HepG2 (cell line): Measurements from ENCODE around the gene TMEM238. TPM values are rescaled to one million over a fixed set of nuclear protein-coding genes. Genes with fewer than 3 reads are reported as not detected.

Experiments used
- AHR ChIP-seq: IDR thresholded peaks from 2 replicates; pipeline ENCODE4 v1.6.1; 2018; ENCODE audit warnings: missing genetic modification reagents, missing compliant biosample characterization
- EEA1 ChIP-seq: sonication (generic); formaldehyde crosslinking; IDR thresholded peaks from 2 replicates; pipeline ENCODE4 v1.5.1; 2020; ENCODE audit warnings: mild to moderate bottlenecking, missing genetic modification reagents, borderline replicate concordance
- ETV6 ChIP-seq: sonication (generic); formaldehyde crosslinking; conservative IDR thresholded peaks from 2 replicates; pipeline ENCODE4 v1.4.0; 2020; ENCODE audit warnings: missing genetic modification reagents
- HNRNPL ChIP-seq: fragments of 200-400 bp; formaldehyde crosslinking; IDR thresholded peaks from 2 replicates; pipeline ENCODE4 v1.6.1; 2017; ENCODE audit warnings: mild to moderate bottlenecking, low read depth, low read length
- SAFB2 ChIP-seq: sonication (generic); formaldehyde crosslinking; IDR thresholded peaks from 2 replicates; pipeline ENCODE4 v1.5.1; 2020; ENCODE audit warnings: missing genetic modification reagents, low read depth, mild to moderate bottlenecking, borderline replicate concordance
- SRSF9 ChIP-seq: fragments of 200-400 bp; formaldehyde crosslinking; IDR thresholded peaks from 2 replicates; pipeline ENCODE4 v1.6.1; 2018; ENCODE audit warnings: borderline replicate concordance, mild to moderate bottlenecking, low read depth, low read length; ENCODE audit not compliant: insufficient read depth, poor library complexity, severe bottlenecking
- ZBTB40 ChIP-seq, 2 experiments: fragments of 450-650 bp in 1 of 2; sonication (generic) in 1 of 2; formaldehyde crosslinking in 1 of 2; IDR thresholded peaks; 2 replicates each; pipeline versions ENCODE4 v1.6.1 to v1.8.0; 2016 to 2022; ENCODE audit warnings: antibody characterized with exemption in 1 of 2, mild to moderate bottlenecking in 1 of 2, missing genetic modification reagents in 1 of 2
- ZFP82 ChIP-seq: sonication (generic); formaldehyde crosslinking; IDR thresholded peaks from 2 replicates; pipeline ENCODE4 v1.5.1; 2020; ENCODE audit warnings: mild to moderate bottlenecking, missing genetic modification reagents, borderline replicate concordance
- ZNF354B ChIP-seq: sonication (generic); formaldehyde crosslinking; IDR thresholded peaks from 2 replicates; pipeline ENCODE4 v1.8.0; 2022; ENCODE audit warnings: mild to moderate bottlenecking, missing genetic modification reagents
- ZNF670 ChIP-seq: sonication (generic); formaldehyde crosslinking; IDR thresholded peaks from 2 replicates; pipeline ENCODE4 v1.8.0; 2022; ENCODE audit warnings: mild to moderate bottlenecking, missing genetic modification reagents, borderline replicate concordance
- polyA plus RNA-seq, 8 experiments: library from polyadenylated mRNA; depleted of rRNA in 3 of 8; stranded (reverse) in 7 of 8; unstranded in 1 of 8; fragments of >200 nt; fragmentation: Illumina TruSeq in 4 of 8; extraction: Trizol in 4 of 8; gene quantifications; 2 replicates each; pipeline versions ENCODE4 v1.2.1 to v1.2.3, GENCODE V29; 2011 to 2016; ENCODE audit warnings: low read depth in 4 of 8, missing spikeins in 1 of 8, mixed read lengths in 1 of 8; ENCODE audit not compliant: insufficient read depth in 1 of 8
- total RNA-seq, 5 experiments: library from RNA; depleted of rRNA; stranded (reverse); fragments of >200 nt; fragmentation: Illumina TruSeq; extraction: Trizol; gene quantifications; 2 replicates each; pipeline ENCODE4 v1.2.3, GENCODE V29; 2016; ENCODE audit warnings: low read depth in 1 of 5
- TF ChIP-seq, protein P1 (sequence below): sonication (generic); formaldehyde crosslinking; IDR thresholded peaks from 2 replicates; pipeline ENCODE4 v1.9.0; 2021; ENCODE audit warnings: mild to moderate bottlenecking, missing genetic modification reagents

The TMEM238 gene
- total and polyA plus RNA-seq, 2 of the 13 experiments (the other 11 are each of a cell fraction or from before 2014, with no cell fraction given): not detected

DNA sequence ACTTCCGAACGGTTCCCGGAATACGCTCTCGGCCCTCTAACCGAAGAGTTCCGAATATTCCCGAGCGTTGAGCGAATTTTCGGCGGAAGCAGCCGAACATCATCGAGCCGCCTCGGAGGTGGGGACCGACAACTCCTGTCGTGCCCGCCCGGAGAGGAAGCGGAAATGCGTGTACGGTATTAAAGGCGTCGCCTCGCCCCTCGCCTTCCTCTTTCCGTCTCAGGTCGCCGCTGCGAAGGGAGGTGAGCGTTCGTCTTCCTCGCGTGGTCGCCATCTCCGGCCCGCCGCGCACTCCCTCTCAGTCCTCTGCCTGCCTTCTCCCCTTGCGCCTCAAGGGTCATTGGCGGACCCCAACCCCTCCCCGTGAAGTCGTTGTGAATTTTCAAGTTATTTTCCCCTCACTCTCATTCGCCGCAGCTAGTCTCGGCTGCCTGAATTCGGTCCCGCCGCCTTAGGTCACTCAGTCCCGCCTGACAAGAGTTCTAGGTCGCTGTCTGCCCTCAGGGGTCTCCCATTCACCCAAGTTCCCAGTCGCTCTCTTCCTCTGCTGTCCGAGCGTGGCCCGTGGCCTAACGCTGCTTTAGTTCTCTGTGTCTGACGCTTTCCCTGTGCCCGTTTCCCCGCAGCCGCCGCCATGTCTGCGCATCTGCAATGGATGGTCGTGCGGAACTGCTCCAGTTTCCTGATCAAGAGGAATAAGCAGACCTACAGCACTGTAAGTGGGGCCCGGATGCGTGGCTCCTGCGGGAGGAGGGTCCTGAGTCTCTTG lies 1.8 kb upstream of the TMEM238 start, which contains the start of gene RPL28 (continued):
- TF ChIP-seq ZBTB40 (IDR thresholded peaks at IDR 0.05): peak; percentile 43; the same call in 1 of the 2 replicates
- peak; percentile 63 for TF ChIP-seq ZBTB40 (CRISPR knock-in tag; IDR thresholded peaks at IDR 0.05)
- TF ChIP-seq ZNF354B (CRISPR knock-in tag): no peak
- 0 out of 2 replicates have a peak, but pooled peaks have one; percentile 17 for TF ChIP-seq ZFP82 (CRISPR knock-in tag)
- TF ChIP-seq ETV6: 0 out of 2 replicates have a peak, but pooled peaks have one; percentile 64
- TF ChIP-seq SAFB2 (CRISPR knock-in tag): peak; percentile 90; the same call in 1 of the 2 replicates
- TF ChIP-seq EEA1 (CRISPR knock-in tag): peak; percentile 71; the same call in 1 of the 2 replicates
- TF ChIP-seq SRSF9: no peak
- TF ChIP-seq, protein P1, sequence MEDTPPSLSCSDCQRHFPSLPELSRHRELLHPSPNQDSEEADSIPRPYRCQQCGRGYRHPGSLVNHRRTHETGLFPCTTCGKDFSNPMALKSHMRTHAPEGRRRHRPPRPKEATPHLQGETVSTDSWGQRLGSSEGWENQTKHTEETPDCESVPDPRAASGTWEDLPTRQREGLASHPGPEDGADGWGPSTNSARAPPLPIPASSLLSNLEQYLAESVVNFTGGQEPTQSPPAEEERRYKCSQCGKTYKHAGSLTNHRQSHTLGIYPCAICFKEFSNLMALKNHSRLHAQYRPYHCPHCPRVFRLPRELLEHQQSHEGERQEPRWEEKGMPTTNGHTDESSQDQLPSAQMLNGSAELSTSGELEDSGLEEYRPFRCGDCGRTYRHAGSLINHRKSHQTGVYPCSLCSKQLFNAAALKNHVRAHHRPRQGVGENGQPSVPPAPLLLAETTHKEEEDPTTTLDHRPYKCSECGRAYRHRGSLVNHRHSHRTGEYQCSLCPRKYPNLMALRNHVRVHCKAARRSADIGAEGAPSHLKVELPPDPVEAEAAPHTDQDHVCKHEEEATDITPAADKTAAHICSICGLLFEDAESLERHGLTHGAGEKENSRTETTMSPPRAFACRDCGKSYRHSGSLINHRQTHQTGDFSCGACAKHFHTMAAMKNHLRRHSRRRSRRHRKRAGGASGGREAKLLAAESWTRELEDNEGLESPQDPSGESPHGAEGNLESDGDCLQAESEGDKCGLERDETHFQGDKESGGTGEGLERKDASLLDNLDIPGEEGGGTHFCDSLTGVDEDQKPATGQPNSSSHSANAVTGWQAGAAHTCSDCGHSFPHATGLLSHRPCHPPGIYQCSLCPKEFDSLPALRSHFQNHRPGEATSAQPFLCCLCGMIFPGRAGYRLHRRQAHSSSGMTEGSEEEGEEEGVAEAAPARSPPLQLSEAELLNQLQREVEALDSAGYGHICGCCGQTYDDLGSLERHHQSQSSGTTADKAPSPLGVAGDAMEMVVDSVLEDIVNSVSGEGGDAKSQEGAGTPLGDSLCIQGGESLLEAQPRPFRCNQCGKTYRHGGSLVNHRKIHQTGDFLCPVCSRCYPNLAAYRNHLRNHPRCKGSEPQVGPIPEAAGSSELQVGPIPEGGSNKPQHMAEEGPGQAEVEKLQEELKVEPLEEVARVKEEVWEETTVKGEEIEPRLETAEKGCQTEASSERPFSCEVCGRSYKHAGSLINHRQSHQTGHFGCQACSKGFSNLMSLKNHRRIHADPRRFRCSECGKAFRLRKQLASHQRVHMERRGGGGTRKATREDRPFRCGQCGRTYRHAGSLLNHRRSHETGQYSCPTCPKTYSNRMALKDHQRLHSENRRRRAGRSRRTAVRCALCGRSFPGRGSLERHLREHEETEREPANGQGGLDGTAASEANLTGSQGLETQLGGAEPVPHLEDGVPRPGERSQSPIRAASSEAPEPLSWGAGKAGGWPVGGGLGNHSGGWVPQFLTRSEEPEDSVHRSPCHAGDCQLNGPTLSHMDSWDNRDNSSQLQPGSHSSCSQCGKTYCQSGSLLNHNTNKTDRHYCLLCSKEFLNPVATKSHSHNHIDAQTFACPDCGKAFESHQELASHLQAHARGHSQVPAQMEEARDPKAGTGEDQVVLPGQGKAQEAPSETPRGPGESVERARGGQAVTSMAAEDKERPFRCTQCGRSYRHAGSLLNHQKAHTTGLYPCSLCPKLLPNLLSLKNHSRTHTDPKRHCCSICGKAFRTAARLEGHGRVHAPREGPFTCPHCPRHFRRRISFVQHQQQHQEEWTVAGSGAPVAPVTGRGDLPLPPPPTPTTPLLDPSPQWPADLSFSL (CRISPR knock-in tag): no peak
- no peak for TF ChIP-seq ZNF670
- TF ChIP-seq HNRNPL: peak; percentile 35; the same call in 1 of the 2 replicates
- no peak; the same call in 1 of the 2 replicates for TF ChIP-seq AHR
